K562 (cell line): Measurements from ENCODE around the gene RCL1.

Source experiments
- ASH1L ChIP-seq: fragments of 450-650 bp; IDR thresholded peaks from 2 replicates; pipeline ENCODE4 v1.6.1; 2018; ENCODE audit warnings: borderline replicate concordance, mild to moderate bottlenecking, low read depth; ENCODE audit not compliant: partially characterized antibody
- CBX2 ChIP-seq: fragments of 200-600 bp; sonication (generic); IDR thresholded peaks from one replicate; pipeline ENCODE4 v1.6.1; 2012; ENCODE audit warnings: mild to moderate bottlenecking, low read length, inconsistent platforms; ENCODE audit not compliant: insufficient read depth, poor library complexity, severe bottlenecking
- CBX5 ChIP-seq: IDR thresholded peaks from 2 replicates; pipeline ENCODE4 v1.6.1; 2014; ENCODE audit warnings: low read depth, borderline replicate concordance
- CHD2 ChIP-seq: IDR thresholded peaks from 2 replicates; pipeline ENCODE4 v1.6.1; 2011; ENCODE audit warnings: low read depth, low read length
- EGR1 ChIP-seq: fragments of 450-650 bp; conservative IDR thresholded peaks from 2 replicates; pipeline ENCODE4 v1.6.1; 2017; ENCODE audit warnings: mild to moderate bottlenecking
- FOXK2 ChIP-seq, 2 experiments: fragments of 450-650 bp; IDR thresholded peaks in 1 of 2; conservative IDR thresholded peaks in 1 of 2; 2 replicates each; pipeline ENCODE4 v1.6.1; 2016; ENCODE audit warnings: low read depth in 2 of 2, mild to moderate bottlenecking in 1 of 2
- MBD2 ChIP-seq: sonication (generic); IDR thresholded peaks from 2 replicates; pipeline ENCODE4 v1.6.1; 2016; ENCODE audit warnings: low read depth, borderline replicate concordance
- MYBL2 ChIP-seq, 2 experiments: fragments of 450-650 bp in 1 of 2; sonication (generic) in 1 of 2; formaldehyde crosslinking in 1 of 2; IDR thresholded peaks; 2 replicates each; pipeline versions ENCODE4 v1.6.1 to v1.8.1; 2017 to 2022; ENCODE audit warnings: borderline replicate concordance in 1 of 2, inconsistent platforms in 1 of 2, low read depth in 1 of 2, mild to moderate bottlenecking in 1 of 2, missing genetic modification reagents in 1 of 2, moderate library complexity in 1 of 2
- NFYB ChIP-seq: IDR thresholded peaks from 2 replicates; pipeline ENCODE4 v1.6.1; 2011; ENCODE audit warnings: mild to moderate bottlenecking, moderate library complexity; ENCODE audit not compliant: insufficient read length; ENCODE audit errors: extremely low read depth
- ZFX ChIP-seq: sonication (generic); formaldehyde crosslinking; IDR thresholded peaks from 2 replicates; pipeline ENCODE4 v1.8.0; 2022; ENCODE audit warnings: mild to moderate bottlenecking, missing genetic modification reagents, moderate library complexity
- ZNF282 ChIP-seq: sonication (generic); formaldehyde crosslinking; IDR thresholded peaks from 2 replicates; pipeline ENCODE4 v1.8.1; 2023; ENCODE audit warnings: missing genetic modification reagents
- TF ChIP-seq, protein P1 (sequence below), 3 experiments: IDR thresholded peaks in 2 of 3; conservative IDR thresholded peaks in 1 of 3; 2 replicates each; pipeline ENCODE4 v1.5.1; 2011 to 2012; ENCODE audit warnings: low read length in 3 of 3, mild to moderate bottlenecking in 3 of 3, control low read depth in 2 of 3, improper control_type of control experiment in 1 of 3, inconsistent platforms in 1 of 3, low read depth in 1 of 3, mixed read lengths in 1 of 3, moderate library complexity in 1 of 3; ENCODE audit not compliant: insufficient read depth in 2 of 3
- TF ChIP-seq, protein P2 (sequence below): fragments of 450-650 bp; IDR thresholded peaks from 2 replicates; pipeline ENCODE4 v1.6.1; 2016; ENCODE audit warnings: borderline replicate concordance
- TF ChIP-seq, protein P3 (sequence below): sonication (generic); formaldehyde crosslinking; IDR thresholded peaks from 2 replicates; pipeline ENCODE4 v1.8.1; 2022; ENCODE audit warnings: missing genetic modification reagents

DNA sequence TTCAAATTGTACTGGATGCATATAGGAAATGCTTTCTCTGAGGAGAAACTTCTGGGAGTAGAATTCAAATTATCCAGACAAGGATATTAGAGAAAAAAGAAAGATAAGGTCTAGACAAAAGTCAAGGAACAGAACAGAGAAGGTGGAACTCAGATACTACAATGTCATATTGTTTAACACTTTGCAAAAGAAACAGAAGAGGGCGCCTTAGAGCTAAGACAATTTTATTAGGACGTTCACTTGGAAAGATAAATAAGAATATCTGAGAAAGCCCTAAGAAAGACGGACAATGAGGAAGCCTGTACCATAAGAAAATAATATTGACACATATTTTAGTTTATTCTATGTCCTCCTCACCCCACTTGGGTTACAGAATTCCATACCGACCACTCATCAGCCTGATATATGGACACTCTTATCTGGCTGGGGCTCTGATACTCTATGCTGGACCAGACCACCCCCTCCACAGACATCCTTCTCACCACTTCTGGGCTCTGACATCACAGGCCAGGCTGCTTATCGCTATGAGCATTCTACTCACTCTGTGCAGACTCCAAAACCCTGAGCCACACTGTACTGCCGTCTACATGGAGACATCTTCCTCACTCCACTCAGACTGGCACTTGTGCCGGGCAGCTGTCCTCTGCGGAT is 42.6 kb upstream of the RCL1 start:
- TF ChIP-seq ZFX (no peak), ZNF282 (CRISPR knock-in tag) (no peak), EGR1 (no peak), ASH1L (no peak), MBD2 (no peak), FOXK2 (conservative IDR thresholded peaks at IDR 0.05 in 1 of 2, IDR thresholded peaks at IDR 0.05 in 1 of 2; ENCODE audit: low read depth in 2 of 2) (no peak), NFYB (no peak), MYBL2 (IDR thresholded peaks at IDR 0.05; ENCODE audit: low read depth) (no peak), MYBL2 (CRISPR knock-in tag; IDR thresholded peaks at IDR 0.05; ENCODE audit: borderline replicate concordance) (no peak), CBX2 (no peak), CHD2 (no peak), CBX5 (no peak)
- TF ChIP-seq, protein P1, sequence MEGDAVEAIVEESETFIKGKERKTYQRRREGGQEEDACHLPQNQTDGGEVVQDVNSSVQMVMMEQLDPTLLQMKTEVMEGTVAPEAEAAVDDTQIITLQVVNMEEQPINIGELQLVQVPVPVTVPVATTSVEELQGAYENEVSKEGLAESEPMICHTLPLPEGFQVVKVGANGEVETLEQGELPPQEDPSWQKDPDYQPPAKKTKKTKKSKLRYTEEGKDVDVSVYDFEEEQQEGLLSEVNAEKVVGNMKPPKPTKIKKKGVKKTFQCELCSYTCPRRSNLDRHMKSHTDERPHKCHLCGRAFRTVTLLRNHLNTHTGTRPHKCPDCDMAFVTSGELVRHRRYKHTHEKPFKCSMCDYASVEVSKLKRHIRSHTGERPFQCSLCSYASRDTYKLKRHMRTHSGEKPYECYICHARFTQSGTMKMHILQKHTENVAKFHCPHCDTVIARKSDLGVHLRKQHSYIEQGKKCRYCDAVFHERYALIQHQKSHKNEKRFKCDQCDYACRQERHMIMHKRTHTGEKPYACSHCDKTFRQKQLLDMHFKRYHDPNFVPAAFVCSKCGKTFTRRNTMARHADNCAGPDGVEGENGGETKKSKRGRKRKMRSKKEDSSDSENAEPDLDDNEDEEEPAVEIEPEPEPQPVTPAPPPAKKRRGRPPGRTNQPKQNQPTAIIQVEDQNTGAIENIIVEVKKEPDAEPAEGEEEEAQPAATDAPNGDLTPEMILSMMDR (IDR thresholded peaks at IDR 0.05 in 2 of 3, conservative IDR thresholded peaks at IDR 0.05 in 1 of 3; ENCODE audit: insufficient read depth in 2 of 3, low read depth in 1 of 3, low read length in 3 of 3), result peak; percentile 36 to 62 (median 46); a peak in 4 of 6 replicates
- TF ChIP-seq, protein P2, sequence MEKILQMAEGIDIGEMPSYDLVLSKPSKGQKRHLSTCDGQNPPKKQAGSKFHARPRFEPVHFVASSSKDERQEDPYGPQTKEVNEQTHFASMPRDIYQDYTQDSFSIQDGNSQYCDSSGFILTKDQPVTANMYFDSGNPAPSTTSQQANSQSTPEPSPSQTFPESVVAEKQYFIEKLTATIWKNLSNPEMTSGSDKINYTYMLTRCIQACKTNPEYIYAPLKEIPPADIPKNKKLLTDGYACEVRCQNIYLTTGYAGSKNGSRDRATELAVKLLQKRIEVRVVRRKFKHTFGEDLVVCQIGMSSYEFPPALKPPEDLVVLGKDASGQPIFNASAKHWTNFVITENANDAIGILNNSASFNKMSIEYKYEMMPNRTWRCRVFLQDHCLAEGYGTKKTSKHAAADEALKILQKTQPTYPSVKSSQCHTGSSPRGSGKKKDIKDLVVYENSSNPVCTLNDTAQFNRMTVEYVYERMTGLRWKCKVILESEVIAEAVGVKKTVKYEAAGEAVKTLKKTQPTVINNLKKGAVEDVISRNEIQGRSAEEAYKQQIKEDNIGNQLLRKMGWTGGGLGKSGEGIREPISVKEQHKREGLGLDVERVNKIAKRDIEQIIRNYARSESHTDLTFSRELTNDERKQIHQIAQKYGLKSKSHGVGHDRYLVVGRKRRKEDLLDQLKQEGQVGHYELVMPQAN, result no peak
- TF ChIP-seq, protein P3, sequence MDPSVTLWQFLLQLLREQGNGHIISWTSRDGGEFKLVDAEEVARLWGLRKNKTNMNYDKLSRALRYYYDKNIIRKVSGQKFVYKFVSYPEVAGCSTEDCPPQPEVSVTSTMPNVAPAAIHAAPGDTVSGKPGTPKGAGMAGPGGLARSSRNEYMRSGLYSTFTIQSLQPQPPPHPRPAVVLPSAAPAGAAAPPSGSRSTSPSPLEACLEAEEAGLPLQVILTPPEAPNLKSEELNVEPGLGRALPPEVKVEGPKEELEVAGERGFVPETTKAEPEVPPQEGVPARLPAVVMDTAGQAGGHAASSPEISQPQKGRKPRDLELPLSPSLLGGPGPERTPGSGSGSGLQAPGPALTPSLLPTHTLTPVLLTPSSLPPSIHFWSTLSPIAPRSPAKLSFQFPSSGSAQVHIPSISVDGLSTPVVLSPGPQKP, result no peak
